Astrocyte of the cerebellum (primary cell): ENCODE measurements around the gene SPRY1.

Experiments
- DNase-seq: peaks from one replicate; pipeline ENCODE4 v3.0.0-alpha.2; 2011; ENCODE audit warnings: low read depth
- H3K4me3 ChIP-seq: 2 replicates; pipeline ENCODE4 v1.5.1; 2011; ENCODE audit warnings: mild to moderate bottlenecking, low read depth, low read length, moderate library complexity
- CTCF ChIP-seq: IDR thresholded peaks from 2 replicates; pipeline ENCODE4 v1.5.1; 2012; ENCODE audit warnings: low read length, low read depth, moderate library complexity, mild to moderate bottlenecking; ENCODE audit errors: missing control alignments
- in situ Hi-C: cut with HindIII; loops from 2 replicates; pipeline ENCODE4 v1.10.0; 2017; ENCODE audit warnings: low sequenced_read_pairs

SPRY1 gene

GRCh38 chr4:123421937-123422781 lies 25.6 kb downstream of the SPRY1 start:
- TF ChIP-seq CTCF: no peak
- H3K4me3 ChIP-seq: no peak overlapping the region
- DNase-seq: no peak

GRCh38 chr4:123423819-123424218 lies 27.2 kb downstream of the SPRY1 start:
- H3K4me3 ChIP-seq: no peak overlapping the region
- no peak for DNase-seq
- in situ Hi-C loops: no loop called here
- no peak for TF ChIP-seq CTCF

More at GRCh38 chr4:123421937-123422781, 25.6 kb downstream of the SPRY1 start:
- in situ Hi-C loops: no loop called here

- H3K4me3 ChIP-seq: no peak overlapping the region
- DNase-seq: no peak
- no peak for TF ChIP-seq CTCF
- in situ Hi-C loops: no loop called here
Measured at GRCh38 chr4:123427951-123428350, 31.4 kb downstream of the SPRY1 start.

- H3K4me3 ChIP-seq: no peak overlapping the region
- TF ChIP-seq CTCF: no peak
- in situ Hi-C loops: no loop called here
- no peak for DNase-seq
Measured at GRCh38 chr4:123430031-123430430, 33.4 kb downstream of the SPRY1 start.

- H3K4me3 ChIP-seq: no peak overlapping the region
- in situ Hi-C loops: no loop called here
- TF ChIP-seq CTCF: no peak
- no peak for DNase-seq
Measured at GRCh38 chr4:123430501-123430900, 33.9 kb downstream of the SPRY1 start.

- no peak for DNase-seq
- in situ Hi-C loops: no loop called here
- no peak overlapping the region for H3K4me3 ChIP-seq
- no peak for TF ChIP-seq CTCF
Measured at GRCh38 chr4:123433573-123433972, 37.0 kb downstream of the SPRY1 start.
